Retina (tissue), 1 donor: ENCODE data around the gene ABLIM2.

Source experiments
- DNase-seq: peaks from one replicate; pipeline ENCODE4 v3.0.0-alpha.2; 2016

The ABLIM2 gene

GRCh38 chr4:8135666-8136065, 22.9 kb downstream of the ABLIM2 start:
- no peak for DNase-seq

DNA sequence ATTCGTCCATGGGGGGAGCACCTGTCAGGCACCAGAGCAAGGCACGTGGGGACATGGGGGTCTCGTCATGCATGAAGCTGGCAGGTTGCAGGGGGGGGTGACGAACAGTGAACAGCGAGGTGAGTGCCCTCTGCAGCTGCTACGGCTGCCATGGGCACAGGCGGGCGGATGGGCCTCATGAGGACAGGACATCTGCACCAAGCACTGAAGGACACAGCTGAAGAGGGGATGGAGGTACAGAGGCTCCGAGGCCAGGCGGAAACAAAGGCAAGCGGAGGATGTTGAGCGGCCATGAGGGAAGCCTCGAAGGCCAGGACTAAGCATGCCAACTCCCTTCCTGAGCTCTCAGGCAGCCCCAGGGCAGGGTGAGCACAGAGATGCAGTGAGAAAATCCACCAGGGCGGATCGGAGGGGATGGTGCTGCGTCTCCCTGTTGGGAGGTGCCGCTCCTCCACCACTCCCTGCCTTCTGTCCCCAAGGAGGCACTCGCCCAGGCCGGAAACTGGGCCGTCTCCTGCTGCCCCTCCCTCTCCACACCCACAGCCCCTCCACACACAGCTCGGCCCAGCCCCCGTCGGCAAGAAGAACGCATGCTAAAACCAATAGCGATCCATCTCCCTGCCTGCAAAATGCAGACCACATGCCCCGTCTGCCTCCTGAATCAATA, 24.6 kb downstream of the ABLIM2 start:
- DNase-seq, result no peak

GRCh38 chr4:8132947-8133705, 25.5 kb downstream of the ABLIM2 start:
- no peak for DNase-seq

DNA sequence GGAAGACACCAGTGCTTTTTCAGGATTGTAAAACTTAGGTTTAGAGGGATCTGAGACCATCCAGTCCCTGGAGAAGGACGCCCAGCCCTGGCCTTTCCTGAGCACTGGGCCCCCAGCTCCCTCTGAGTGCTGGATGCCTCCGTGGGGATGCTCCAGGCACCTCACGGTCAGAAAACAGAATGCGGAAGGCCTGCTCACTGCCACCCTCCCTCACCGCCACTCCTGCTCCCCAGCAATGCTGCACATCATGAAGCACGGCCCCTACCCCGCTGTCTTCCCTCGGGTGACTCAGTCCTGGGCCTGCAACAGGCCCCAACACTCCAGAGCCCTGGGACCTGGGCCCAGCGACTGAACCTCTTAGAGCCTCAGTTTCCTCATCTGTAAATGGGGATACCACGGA, 26.2 kb downstream of the ABLIM2 start:
- no peak for DNase-seq

DNA sequence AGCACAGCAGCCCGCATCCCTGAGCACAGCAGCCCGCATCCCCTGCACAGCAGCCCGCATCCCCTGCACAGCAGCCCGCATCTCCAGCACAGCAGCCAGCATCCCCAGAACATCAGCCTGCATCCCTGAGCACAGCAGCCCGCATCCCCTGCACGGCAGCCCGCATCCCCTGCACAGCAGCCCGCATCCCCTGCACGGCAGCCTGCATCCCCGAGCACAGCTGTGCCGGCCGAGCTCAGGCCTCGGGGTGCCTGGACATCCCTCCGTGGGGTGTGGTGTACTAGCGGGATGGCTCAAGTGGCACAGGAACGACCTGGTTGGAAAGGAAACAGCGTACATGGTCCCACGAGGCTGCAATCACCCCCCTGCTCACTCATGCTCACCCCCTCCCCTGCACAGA, 26.8 kb downstream of the ABLIM2 start:
- DNase-seq, result no peak

DNA sequence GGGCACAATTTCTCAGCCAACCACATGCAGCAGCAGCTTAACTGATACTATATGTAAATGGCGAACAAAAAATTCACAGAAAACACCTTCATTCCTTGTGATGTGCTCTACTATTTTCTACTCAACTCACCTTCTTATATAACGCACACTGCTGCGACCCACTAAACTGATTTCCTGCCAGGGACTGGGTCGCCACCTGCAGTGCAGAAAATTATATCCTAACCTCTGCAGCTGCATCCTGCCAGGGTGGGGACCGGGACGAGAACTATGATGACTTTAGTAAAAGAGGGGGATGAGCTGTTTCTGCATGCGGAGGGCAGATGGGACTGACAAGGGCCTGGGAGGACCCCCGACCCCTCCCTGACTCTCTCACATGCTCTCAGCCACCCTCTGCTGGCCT, 27.4 kb downstream of the ABLIM2 start:
- no peak for DNase-seq

GRCh38 chr4:8130346-8131066, 28.1 kb downstream of the ABLIM2 start:
- DNase-seq, result no peak

DNA sequence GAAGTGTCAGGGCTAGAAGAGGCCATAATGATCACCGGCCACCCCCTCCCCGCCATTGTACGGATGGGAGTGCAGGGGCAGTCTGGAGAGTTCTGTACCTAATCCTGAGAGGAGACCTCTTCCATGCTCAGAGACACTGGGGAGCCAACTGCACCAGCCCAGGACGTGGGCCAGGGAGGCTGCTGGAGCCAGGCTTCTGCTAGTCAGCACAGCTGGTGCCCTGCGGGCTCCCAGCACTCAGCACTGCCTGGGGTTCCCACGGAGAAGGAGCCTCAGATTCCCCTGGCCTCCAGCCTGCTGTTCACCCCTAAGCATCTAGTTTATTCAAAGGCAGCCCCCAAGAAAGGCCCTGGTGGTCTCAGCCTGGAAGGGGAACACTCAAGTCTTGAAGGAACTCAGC, 28.8 kb downstream of the ABLIM2 start:
- DNase-seq, result no peak

DNA sequence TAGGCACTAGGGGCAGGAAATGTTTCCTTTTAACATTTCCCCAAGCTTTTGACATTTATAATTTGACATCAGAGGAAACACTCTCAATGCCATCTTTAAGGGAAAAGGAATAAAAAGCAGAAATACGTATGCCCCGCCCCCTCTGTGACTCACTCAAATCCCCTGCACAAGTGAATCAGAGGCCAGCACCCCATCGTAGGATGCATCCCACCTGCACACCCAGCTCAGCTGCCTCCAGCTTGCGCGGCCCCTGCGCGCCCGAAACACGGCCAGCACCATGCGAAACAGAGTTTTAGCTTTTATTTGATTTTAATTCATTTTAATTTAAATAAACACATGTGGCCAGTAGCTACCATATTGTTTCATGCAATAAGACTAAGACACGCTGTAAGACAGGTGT, 29.5 kb downstream of the ABLIM2 start:
- no peak for DNase-seq

DNA sequence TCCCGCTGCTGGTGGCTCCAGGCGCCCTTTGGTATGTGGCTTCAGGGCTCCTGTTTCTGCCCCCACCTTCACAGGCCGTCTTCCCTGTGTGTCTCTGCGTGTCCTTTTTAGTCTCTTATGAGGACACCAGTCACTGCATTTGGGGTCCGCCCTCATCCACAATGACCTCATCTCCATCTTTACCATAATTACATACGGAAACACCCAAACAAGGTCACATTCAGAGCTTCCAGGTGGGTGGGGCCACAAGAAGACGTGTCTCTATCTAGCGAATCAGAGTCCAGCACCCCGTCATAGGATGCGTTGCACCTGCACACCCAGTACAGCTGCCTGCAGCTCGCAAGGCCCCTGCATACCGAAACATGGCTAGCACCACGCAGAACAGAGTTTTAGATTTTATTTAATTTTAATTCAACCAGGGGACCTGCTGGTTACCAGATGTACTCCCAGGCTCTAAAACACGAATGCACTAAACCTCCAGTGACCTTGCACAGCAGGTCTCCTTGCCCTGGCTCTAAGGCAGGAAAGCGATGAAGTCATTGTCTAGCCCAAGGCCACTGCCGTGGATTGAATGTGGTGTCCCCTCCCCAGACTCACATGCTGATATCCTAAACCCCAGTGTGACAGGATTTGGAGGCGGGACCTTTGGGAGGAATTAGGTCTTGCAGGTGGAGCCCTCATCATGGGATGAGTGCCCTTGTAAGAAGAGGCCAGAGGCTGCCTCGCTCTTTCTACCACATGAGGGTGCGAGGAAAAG, 30.3 kb downstream of the ABLIM2 start:
- DNase-seq, result no peak

- no peak for DNase-seq
Measured at GRCh38 chr4:8127051-8127826, 31.4 kb downstream of the ABLIM2 start.

DNA sequence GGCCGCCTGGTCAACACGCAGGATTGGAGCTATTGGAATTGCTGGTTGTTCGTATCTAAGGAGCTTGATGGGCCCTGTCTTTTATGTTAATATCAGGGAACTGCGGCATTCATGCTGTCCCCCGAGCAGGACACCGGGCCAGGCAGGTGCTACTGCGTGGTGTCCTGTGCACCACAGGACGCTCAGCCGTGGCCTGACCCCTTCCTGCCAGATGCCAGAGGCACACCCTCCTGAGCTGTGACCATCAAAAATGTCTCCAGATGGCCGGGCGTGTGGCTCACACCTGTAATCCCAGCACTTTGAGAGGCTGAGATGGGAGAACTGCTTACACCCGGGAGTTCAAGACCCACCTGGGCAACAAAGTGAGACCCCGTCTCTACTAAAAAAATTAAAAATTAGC, 32.1 kb downstream of the ABLIM2 start:
- DNase-seq, result no peak

DNA sequence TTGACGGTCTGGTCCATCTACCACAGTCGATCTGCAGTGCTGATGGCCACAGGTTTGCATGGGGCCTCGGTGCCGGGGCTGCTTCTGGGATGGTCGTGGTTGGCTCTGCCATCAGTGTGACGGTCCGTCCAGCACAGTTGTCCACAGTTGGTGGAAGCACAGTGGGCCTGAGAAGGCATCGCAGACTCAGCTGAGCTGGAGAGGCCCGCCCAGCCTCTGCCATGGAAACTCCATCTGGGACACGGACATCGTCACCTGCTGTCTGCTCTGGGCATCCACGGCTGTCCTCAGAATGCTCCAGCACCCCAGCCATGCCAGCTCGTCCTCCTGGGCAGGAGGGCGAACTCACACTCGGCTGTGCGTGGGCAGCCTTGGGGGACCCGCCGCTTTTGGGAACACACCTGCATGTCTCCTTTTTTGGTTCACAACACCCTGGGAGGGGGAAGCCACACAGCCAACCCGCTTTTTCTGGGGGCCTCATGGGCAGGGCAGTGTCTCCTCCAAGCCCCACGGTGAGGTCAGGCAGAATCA, 33.0 kb downstream of the ABLIM2 start:
- no peak for DNase-seq

DNA sequence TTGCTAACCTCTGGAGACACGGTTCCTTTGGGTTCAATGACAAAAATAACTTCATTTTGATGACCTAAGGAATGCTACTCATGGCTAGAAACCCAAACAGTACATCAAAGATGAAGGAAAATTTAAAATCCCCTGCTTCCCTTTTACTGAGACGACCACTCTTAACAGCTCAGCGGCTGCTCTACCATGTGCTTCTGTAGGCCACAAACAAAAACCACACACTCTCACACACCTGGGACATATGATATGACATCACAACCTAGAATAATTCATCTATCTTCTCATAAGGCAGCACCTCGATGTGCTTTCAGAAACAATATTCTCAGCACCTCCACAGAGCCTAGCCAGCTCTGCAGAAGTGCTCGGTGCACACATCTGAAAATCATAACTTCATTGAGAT, 34.7 kb downstream of the ABLIM2 start:
- DNase-seq, result no peak

GRCh38 chr4:8123389-8123788, 35.2 kb downstream of the ABLIM2 start:
- no peak for DNase-seq

GRCh38 chr4:8122746-8123145, 35.9 kb downstream of the ABLIM2 start:
- DNase-seq, result no peak

GRCh38 chr4:8121292-8122015, 37.2 kb downstream of the ABLIM2 start:
- no peak for DNase-seq

GRCh38 chr4:8120501-8120900, 38.1 kb downstream of the ABLIM2 start:
- no peak for DNase-seq

DNA sequence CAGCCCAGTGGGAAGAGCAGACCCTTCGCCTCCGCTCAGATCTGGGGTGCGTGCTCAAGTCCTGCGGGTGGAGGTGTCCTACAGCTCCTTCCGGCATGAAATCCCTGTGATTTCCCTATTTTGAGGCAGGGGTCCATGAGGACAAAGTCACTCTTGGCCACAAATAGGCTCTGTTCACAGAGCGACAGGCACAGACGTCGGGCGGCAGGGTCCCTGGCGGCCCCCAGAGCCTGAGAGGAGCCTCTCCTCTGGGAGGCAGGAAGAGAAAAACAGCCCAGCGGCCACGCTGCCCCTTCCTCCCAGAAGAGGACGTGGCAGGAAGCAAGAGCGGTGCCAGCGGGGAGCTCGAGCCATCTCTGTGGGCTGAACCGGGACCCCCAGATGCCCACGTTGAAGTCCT, 38.7 kb downstream of the ABLIM2 start:
- no peak for DNase-seq

GRCh38 chr4:8118531-8118930, 40.1 kb downstream of the ABLIM2 start:
- no peak for DNase-seq

DNA sequence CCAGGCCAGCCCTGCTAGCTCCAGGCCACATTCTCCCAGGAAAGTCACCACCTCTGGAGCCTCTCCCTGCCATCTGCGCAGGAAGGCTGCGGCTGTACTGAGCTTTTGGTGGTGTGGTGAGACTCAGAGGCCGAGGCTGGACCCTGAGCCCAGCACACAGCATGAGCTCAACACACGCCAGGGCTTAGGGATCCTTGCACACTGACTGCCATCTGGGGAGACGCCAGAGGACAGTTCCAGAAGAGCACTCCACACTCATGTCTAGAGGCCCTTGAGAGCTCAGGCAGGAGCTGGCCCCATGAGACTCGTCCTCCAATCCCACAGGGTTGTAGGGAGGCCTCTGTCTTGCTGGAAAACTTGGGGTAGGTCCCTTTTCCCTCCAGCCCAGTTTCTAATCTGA, 40.6 kb downstream of the ABLIM2 start:
- DNase-seq, result no peak

GRCh38 chr4:8117278-8117682, 41.3 kb downstream of the ABLIM2 start:
- no peak for DNase-seq
